ENCODE data around the gene NRXN3.

NRXN3 gene

GRCh38 chr14:78598046-78598920, 428.1 kb downstream of the NRXN3 start:
- peak; percentile 37 for DNase-seq

- no peak for DNase-seq
These were observed 435.0 kb downstream of the NRXN3 start for GRCh38 chr14:78605025-78605762.

- DNase-seq, result no peak
These were observed 435.8 kb downstream of the NRXN3 start for GRCh38 chr14:78605897-78606500.

DNA sequence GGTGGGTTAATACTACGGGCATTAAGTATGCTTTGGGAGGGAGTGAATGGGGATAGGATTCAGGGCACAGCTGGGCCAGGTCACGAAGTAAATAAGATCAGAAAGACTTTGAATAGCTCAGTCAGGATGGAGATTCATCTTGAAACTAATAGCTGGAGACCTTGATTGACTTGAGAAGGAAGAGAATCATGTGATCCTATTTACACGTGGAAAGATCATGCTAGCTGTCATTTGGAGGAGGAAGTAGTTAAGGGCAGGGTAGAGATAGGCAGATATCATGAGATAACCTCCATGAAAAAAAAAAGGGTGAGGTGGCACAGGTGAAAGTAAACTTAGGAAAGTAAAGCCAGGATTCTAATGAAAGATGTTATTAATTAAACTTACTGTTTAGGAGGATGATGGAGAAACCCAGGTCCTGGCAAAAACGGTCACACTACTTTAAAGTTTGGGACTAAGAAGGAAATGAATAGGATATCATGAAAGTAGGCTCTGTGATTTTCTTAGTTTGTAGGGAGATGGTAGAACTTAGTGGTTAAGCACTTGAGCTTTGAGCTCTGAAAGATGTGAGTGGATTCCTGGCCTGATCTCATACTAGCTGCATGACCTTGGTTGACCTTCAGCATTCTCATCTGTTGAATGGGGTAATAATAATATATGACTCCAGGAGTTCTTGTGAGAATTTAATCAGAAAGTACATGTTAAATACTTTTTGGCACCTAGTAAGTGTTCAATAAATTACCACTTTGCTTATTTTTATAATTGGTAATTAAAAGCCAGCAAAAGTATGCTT, 439.0 kb downstream of the NRXN3 start:
- DNase-seq, result no peak

DNA sequence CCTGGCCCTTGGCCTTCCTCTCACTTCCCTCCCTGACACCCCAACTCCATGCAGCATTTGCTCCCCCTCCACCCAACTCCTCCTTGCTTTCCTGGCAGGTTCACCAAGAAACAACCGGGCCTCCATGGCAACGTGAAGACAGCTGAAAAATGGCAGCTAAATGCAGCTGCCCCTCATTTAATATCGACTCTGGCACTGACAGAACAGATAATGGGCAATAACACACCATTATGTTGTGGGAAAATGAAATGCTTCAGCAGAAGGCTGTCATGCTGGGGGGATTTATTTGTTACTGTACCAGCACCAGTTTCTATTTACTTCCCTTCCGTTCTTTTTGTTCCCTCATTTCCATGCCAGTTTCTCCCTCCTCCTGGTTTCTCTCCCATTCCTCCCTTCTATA, 440.8 kb downstream of the NRXN3 start:
- DNase-seq, result no peak

- DNase-seq, result no peak
These were observed 441.8 kb downstream of the NRXN3 start for GRCh38 chr14:78611796-78612571.

DNA sequence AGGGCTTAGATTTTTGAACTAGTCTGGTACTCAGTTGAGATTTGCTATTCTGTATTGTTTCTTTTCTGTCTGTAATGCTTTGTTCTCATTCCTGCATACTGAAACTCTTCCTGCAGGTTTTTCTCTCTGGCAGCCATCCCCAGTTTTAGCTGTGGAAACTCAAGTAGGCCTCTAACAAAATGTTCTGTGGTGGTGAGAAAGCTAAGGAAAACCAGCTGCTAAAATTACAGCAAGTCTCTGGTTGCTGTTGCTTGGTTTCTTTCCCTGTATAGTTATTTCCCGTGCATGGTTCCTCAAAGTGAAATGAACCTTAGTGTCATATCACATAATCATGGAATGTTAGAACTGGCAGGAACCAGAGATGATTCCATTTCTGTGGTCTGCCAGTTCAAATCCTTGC, 442.5 kb downstream of the NRXN3 start:
- DNase-seq, result no peak

DNA sequence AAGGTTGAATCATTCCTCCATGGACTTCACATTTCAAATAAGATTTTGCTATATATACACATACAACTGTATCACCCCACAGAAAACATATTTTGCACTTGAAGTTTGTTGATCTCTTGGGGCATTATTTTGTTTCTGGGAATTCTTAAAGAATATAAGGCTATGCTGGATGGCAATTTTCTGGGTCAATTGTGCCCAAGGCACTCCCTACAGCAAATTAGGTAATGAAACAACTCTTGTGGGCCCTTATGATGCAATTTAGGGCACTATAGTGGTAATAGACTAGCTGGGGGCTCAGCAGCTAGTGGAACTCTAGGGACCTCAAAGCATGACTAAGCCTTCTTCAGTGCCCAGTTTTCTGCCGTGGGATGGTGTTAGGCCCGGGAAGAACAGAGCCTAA, 444.4 kb downstream of the NRXN3 start:
- no peak for DNase-seq

GRCh38 chr14:78617735-78618134, 447.6 kb downstream of the NRXN3 start:
- DNase-seq, result no peak

DNA sequence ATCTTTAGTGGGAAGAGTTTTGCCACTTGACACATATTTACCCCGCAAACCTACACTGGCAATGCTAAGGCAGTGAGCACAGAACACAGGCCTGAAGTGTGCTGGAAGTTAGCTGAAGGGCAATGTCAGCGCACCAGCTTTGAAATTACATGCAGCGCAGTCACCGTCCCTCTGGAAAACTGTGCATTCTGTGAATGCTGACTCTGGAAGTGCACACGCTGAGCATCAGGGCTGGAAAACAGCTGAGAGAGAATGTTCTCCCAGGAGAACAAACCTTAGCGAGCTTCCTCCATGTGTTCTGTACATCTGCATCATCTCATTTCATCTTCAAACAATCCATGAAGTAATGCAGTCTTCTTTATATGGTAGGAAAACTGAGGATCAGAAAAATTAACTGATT, 448.2 kb downstream of the NRXN3 start:
- no peak for DNase-seq

DNA sequence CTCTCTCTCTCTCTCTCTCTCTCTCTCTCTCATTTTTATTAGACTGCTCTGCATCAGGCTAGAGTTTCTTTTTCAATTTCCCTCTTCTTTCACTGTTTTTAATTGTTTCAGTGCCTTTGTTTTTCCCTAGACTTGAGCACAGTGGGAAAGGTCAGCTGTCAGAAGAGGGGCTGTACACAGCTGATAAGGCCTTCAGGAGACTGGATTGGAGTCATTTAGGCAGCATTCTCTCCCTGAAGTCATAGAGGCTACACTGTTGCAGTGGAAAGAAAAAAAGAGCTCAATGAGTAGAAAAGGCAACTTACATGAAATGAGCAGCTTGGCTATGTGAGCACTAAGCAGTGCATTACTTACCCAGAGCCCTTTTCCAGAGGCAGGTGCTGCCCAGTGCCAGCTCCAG, 456.9 kb downstream of the NRXN3 start:
- DNase-seq, result no peak

GRCh38 chr14:78631551-78631950, 461.4 kb downstream of the NRXN3 start:
- no peak for DNase-seq

- no peak for DNase-seq
These were observed 463.6 kb downstream of the NRXN3 start for GRCh38 chr14:78633752-78634151.

GRCh38 chr14:78637489-78637888, 467.3 kb downstream of the NRXN3 start:
- DNase-seq, result no peak

GRCh38 chr14:78637908-78638475, 467.8 kb downstream of the NRXN3 start:
- DNase-seq, result no peak

- DNase-seq, result no peak
These were observed 468.8 kb downstream of the NRXN3 start for GRCh38 chr14:78638926-78639325.

- DNase-seq, result no peak
These were observed 474.8 kb downstream of the NRXN3 start for GRCh38 chr14:78644824-78645559.

DNA sequence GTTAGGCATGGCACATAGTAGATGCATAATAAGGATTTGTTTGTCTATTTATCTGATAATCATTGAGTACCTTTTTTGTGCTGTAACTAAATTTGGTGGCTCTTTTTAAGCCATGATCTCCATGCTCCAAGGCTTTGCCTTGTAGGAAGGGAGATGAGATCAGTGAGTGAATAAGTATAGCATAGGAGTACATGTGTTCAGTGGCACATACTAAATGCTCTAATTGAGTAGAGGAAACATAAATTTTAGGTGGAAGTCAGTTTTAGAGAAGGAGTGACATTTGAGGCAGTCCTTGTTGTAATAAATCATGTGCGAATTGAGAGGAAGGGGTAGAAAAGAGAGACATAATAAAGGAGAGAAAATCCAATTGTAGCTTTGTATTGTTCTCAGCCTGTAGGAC, 482.6 kb downstream of the NRXN3 start:
- DNase-seq, result no peak

GRCh38 chr14:78653173-78653572, 483.0 kb downstream of the NRXN3 start:
- no peak for DNase-seq

DNA sequence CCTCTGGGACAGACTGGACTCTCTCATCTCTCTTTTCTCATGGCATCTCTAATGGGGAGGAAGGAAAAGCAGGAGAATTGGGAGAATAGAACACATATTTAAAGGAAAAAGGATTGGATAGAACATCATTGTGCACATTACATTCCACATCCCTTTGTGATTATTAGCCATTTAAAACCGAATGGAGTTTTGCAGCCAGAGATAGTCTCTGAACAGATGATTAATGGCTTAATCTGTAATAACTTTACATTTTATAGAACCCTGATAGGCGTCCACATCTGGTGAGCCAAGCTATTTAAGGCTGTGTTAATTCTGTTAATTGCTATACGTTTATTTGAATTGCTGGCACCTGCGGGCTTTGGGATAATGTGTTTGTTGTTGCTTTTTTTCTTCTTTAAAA, 487.3 kb downstream of the NRXN3 start:
- DNase-seq, result no peak

DNA sequence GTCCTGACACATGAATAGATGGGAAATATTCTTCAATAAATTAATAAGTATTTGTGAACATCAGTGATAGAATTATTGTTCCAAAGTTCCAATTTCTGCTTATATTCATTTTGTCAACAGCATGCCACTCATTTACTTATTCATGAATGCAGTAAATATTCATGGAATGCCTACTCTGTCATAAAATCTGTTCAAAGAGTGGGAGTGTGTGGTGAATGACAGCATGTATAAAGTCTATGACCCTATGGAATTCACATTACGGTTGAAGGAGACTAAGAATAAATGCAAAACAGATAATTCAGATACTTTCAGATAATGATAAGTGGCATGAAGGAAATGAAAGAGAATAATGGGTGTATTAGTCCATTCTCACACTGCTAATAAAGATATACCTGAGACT, 494.7 kb downstream of the NRXN3 start:
- no peak for DNase-seq

Measured in CD4-positive, alpha-beta T cell treated with Interleukin-10 for 1 hour (primary cell).